HEK293 (cell line): ENCODE results near the gene CD93.

Source experiments
- GLIS1 ChIP-seq: fragments of 450-650 bp; formaldehyde crosslinking; IDR thresholded peaks from 2 replicates; pipeline ENCODE4 v1.5.1; 2016; ENCODE audit warnings: missing biosample characterization, missing genetic modification characterization
- GLIS2 ChIP-seq: fragments of 450-650 bp; formaldehyde crosslinking; IDR thresholded peaks from 2 replicates; pipeline ENCODE4 v1.5.1; 2016; ENCODE audit warnings: missing biosample characterization, missing genetic modification characterization
- IKZF3 ChIP-seq: fragments of 450-650 bp; IDR thresholded peaks from 2 replicates; pipeline ENCODE4 v1.5.0; 2018; ENCODE audit warnings: missing biosample characterization, mild to moderate bottlenecking, missing genetic modification characterization, moderate library complexity
- MZF1 ChIP-seq: fragments of 450-650 bp; formaldehyde crosslinking; IDR thresholded peaks from 2 replicates; pipeline ENCODE4 v1.5.1; 2017; ENCODE audit warnings: missing biosample characterization, missing genetic modification characterization, borderline replicate concordance
- TCF7L2 ChIP-seq: IDR thresholded peaks from 2 replicates; pipeline ENCODE4 v1.6.1; 2011; ENCODE audit warnings: low read depth, mild to moderate bottlenecking, inconsistent platforms, low read length, moderate library complexity, borderline replicate concordance
- TRIM28 ChIP-seq: IDR thresholded peaks from 2 replicates; pipeline ENCODE4 v1.6.1; 2011; ENCODE audit warnings: low read length, control low read depth, borderline replicate concordance
- ZBTB21 ChIP-seq: fragments of 450-650 bp; formaldehyde crosslinking; IDR thresholded peaks from 2 replicates; pipeline ENCODE4 v1.5.1; 2017; ENCODE audit warnings: missing biosample characterization, missing genetic modification characterization
- ZBTB8A ChIP-seq: fragments of 450-650 bp; formaldehyde crosslinking; IDR thresholded peaks from 2 replicates; pipeline ENCODE4 v1.5.1; 2016; ENCODE audit warnings: missing biosample characterization, missing genetic modification characterization
- ZNF16 ChIP-seq: fragments of 450-650 bp; formaldehyde crosslinking; IDR thresholded peaks from 2 replicates; pipeline ENCODE4 v1.5.1; 2016; ENCODE audit warnings: low read depth, missing biosample characterization, missing genetic modification characterization
- ZNF175 ChIP-seq: fragments of 450-650 bp; formaldehyde crosslinking; IDR thresholded peaks from 2 replicates; pipeline ENCODE4 v1.5.1; 2016; ENCODE audit warnings: missing biosample characterization, missing genetic modification characterization
- ZNF19 ChIP-seq: fragments of 450-650 bp; formaldehyde crosslinking; IDR thresholded peaks from 2 replicates; pipeline ENCODE4; 2016; ENCODE audit warnings: missing biosample characterization, missing genetic modification characterization, low read depth
- ZNF202 ChIP-seq: fragments of 450-650 bp; formaldehyde crosslinking; IDR thresholded peaks from 2 replicates; pipeline ENCODE4 v1.5.1; 2016; ENCODE audit warnings: missing biosample characterization, missing genetic modification characterization, borderline replicate concordance
- ZNF211 ChIP-seq: fragments of 450-650 bp; formaldehyde crosslinking; IDR thresholded peaks from 2 replicates; pipeline ENCODE4 v1.5.1; 2016; ENCODE audit warnings: low read depth, missing biosample characterization, missing genetic modification characterization
- ZNF239 ChIP-seq: fragments of 450-650 bp; formaldehyde crosslinking; IDR thresholded peaks from 2 replicates; pipeline ENCODE4 v1.5.1; 2016; ENCODE audit warnings: missing biosample characterization, missing genetic modification characterization
- ZNF501 ChIP-seq: fragments of 450-650 bp; formaldehyde crosslinking; IDR thresholded peaks from 2 replicates; pipeline ENCODE4 v1.5.1; 2016; ENCODE audit warnings: missing biosample characterization, missing genetic modification characterization
- ZNF510 ChIP-seq: fragments of 450-650 bp; formaldehyde crosslinking; IDR thresholded peaks from 2 replicates; pipeline ENCODE4 v1.5.1; 2018; ENCODE audit warnings: mild to moderate bottlenecking, missing genetic modification characterization, missing biosample characterization; ENCODE audit not compliant: insufficient replicate concordance
- ZNF629 ChIP-seq: fragments of 450-650 bp; formaldehyde crosslinking; IDR thresholded peaks from 2 replicates; pipeline ENCODE4 v1.5.1; 2017; ENCODE audit warnings: missing biosample characterization, missing genetic modification characterization
- ZNF654 ChIP-seq: fragments of 450-650 bp; formaldehyde crosslinking; IDR thresholded peaks from 2 replicates; pipeline ENCODE4 v1.5.1; 2016; ENCODE audit warnings: low read depth, missing biosample characterization, missing genetic modification characterization
- ZSCAN23 ChIP-seq: fragments of 450-650 bp; formaldehyde crosslinking; IDR thresholded peaks from 2 replicates; pipeline ENCODE4 v1.5.1; 2016; ENCODE audit warnings: missing biosample characterization, missing genetic modification characterization
- TF ChIP-seq, protein P1 (sequence below): fragments of 450-650 bp; formaldehyde crosslinking; IDR thresholded peaks from 2 replicates; pipeline ENCODE4 v1.5.1; 2016; ENCODE audit warnings: missing biosample characterization, missing genetic modification characterization
- TF ChIP-seq, protein P2 (sequence below): sonication (generic); formaldehyde crosslinking; IDR thresholded peaks from 2 replicates; pipeline ENCODE4 v1.8.1; 2022; ENCODE audit warnings: mild to moderate bottlenecking, moderate library complexity, missing genetic modification reagents
- TF ChIP-seq, protein P3 (sequence below): fragments of 450-650 bp; formaldehyde crosslinking; IDR thresholded peaks from 2 replicates; pipeline ENCODE4 v1.5.1; 2017; ENCODE audit warnings: missing biosample characterization, missing genetic modification characterization
- TF ChIP-seq, protein P4 (sequence below): fragments of 450-650 bp; formaldehyde crosslinking; IDR thresholded peaks from 2 replicates; pipeline ENCODE4 v1.5.1; 2016; ENCODE audit warnings: missing biosample characterization, missing genetic modification characterization
- TF ChIP-seq, protein P5 (sequence below): fragments of 450-650 bp; formaldehyde crosslinking; IDR thresholded peaks from 2 replicates; pipeline ENCODE4 v1.5.1; 2016; ENCODE audit warnings: missing biosample characterization, missing genetic modification characterization
- TF ChIP-seq, protein P6 (sequence below): fragments of 450-650 bp; formaldehyde crosslinking; IDR thresholded peaks from 2 replicates; pipeline ENCODE4 v1.5.1; 2016; ENCODE audit warnings: missing biosample characterization, missing genetic modification characterization

Gene CD93

DNA sequence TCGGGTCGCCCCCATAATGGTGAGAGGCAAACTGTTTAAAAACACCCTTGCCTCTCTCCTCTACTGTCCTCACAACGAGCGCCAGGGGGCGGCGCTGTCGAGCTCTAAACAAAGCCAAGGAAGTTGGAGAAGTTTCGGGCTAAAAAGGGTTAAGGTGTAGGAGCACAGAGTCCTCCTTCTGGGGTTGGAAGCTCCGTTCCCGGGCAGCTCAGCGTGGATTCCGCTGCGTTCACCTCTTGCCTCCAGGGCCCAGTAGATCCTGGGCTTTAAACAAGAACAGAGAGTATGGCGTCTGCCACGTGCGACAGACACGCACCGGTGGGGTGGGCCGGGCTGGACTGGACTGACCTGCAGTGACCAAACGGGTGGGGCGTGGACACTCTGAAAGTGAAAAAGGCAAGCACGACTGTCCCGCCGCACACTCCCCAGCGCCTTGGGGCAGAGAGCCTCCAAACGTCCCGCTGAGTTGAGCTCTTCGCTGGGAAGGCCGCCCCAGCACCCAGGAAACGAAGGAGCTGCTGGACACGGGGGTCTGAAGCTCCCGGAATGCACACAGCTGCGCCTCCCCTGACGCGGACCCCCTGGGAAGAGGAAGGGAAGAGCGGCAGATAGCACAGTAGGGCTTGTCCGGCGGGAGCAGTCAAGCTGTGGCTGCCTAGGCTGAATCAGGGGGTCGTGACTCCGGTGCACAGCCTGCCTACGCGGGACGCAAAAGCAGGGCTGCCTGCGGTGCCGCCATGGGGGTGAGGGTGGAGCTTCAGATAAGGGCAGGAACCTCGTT, 35.1 kb downstream of the CD93 start (continued):
- TF ChIP-seq, protein P1, sequence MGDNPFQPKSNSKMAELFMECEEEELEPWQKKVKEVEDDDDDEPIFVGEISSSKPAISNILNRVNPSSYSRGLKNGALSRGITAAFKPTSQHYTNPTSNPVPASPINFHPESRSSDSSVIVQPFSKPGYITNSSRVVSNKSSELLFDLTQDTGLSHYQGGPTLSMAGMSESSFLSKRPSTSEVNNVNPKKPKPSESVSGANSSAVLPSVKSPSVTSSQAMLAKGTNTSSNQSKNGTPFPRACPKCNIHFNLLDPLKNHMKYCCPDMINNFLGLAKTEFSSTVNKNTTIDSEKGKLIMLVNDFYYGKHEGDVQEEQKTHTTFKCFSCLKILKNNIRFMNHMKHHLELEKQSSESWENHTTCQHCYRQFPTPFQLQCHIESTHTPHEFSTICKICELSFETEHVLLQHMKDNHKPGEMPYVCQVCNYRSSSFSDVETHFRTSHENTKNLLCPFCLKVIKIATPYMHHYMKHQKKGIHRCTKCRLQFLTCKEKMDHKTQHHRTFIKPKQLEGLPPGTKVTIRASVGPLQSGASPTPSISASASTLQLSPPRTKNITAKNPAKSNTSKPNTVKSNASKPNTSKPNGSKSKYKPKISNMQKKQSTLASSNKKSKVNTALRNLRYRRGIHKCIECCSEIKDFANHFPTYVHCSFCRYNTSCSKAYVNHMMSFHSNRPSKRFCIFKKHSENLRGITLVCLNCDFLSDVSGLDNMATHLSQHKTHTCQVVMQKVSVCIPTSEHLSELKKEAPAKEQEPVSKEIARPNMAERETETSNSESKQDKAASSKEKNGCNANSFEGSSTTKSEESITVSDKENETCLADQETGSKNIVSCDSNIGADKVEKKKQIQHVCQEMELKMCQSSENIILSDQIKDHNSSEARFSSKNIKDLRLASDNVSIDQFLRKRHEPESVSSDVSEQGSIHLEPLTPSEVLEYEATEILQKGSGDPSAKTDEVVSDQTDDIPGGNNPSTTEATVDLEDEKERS (tag by site-specific recombination), result no peak
- TF ChIP-seq IKZF3 (tag by site-specific recombination) (0 out of 2 replicates have a peak, but pooled peaks have one; percentile 9), ZSCAN23 (tag by site-specific recombination) (no peak), GLIS2 (tag by site-specific recombination) (peak; percentile 70), MZF1 (tag by site-specific recombination) (no peak), ZNF239 (tag by site-specific recombination) (no peak), ZNF501 (no peak), ZBTB21 (tag by site-specific recombination) (no peak), ZNF19 (tag by site-specific recombination) (no peak), ZNF16 (tag by site-specific recombination) (no peak), ZNF629 (tag by site-specific recombination) (0 out of 2 replicates have a peak, but pooled peaks have one; percentile 18), TCF7L2 (no peak), TRIM28 (no peak), ZNF175 (tag by site-specific recombination) (no peak), ZNF510 (tag by site-specific recombination) (no peak), ZNF654 (peak; percentile 58), ZNF202 (tag by site-specific recombination) (no peak), ZBTB8A (tag by site-specific recombination) (0 out of 2 replicates have a peak, but pooled peaks have one; percentile 21), ZNF211 (tag by site-specific recombination) (no peak), GLIS1 (tag by site-specific recombination) (peak; percentile 60; the same call in 1 of the 2 replicates)
- TF ChIP-seq, protein P2, sequence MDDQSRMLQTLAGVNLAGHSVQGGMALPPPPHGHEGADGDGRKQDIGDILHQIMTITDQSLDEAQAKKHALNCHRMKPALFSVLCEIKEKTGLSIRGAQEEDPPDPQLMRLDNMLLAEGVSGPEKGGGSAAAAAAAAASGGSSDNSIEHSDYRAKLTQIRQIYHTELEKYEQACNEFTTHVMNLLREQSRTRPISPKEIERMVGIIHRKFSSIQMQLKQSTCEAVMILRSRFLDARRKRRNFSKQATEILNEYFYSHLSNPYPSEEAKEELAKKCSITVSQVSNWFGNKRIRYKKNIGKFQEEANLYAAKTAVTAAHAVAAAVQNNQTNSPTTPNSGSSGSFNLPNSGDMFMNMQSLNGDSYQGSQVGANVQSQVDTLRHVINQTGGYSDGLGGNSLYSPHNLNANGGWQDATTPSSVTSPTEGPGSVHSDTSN (CRISPR knock-in tag), result no peak
- TF ChIP-seq, protein P3, sequence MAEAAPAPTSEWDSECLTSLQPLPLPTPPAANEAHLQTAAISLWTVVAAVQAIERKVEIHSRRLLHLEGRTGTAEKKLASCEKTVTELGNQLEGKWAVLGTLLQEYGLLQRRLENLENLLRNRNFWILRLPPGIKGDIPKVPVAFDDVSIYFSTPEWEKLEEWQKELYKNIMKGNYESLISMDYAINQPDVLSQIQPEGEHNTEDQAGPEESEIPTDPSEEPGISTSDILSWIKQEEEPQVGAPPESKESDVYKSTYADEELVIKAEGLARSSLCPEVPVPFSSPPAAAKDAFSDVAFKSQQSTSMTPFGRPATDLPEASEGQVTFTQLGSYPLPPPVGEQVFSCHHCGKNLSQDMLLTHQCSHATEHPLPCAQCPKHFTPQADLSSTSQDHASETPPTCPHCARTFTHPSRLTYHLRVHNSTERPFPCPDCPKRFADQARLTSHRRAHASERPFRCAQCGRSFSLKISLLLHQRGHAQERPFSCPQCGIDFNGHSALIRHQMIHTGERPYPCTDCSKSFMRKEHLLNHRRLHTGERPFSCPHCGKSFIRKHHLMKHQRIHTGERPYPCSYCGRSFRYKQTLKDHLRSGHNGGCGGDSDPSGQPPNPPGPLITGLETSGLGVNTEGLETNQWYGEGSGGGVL (tag by site-specific recombination), result no peak
- TF ChIP-seq, protein P4, sequence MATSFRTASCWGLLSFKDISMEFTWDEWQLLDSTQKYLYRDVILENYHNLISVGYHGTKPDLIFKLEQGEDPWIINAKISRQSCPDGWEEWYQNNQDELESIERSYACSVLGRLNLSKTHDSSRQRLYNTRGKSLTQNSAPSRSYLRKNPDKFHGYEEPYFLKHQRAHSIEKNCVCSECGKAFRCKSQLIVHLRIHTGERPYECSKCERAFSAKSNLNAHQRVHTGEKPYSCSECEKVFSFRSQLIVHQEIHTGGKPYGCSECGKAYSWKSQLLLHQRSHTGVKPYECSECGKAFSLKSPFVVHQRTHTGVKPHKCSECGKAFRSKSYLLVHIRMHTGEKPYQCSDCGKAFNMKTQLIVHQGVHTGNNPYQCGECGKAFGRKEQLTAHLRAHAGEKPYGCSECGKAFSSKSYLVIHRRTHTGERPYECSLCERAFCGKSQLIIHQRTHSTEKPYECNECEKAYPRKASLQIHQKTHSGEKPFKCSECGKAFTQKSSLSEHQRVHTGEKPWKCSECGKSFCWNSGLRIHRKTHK (tag by site-specific recombination), result no peak
- TF ChIP-seq, protein P5, sequence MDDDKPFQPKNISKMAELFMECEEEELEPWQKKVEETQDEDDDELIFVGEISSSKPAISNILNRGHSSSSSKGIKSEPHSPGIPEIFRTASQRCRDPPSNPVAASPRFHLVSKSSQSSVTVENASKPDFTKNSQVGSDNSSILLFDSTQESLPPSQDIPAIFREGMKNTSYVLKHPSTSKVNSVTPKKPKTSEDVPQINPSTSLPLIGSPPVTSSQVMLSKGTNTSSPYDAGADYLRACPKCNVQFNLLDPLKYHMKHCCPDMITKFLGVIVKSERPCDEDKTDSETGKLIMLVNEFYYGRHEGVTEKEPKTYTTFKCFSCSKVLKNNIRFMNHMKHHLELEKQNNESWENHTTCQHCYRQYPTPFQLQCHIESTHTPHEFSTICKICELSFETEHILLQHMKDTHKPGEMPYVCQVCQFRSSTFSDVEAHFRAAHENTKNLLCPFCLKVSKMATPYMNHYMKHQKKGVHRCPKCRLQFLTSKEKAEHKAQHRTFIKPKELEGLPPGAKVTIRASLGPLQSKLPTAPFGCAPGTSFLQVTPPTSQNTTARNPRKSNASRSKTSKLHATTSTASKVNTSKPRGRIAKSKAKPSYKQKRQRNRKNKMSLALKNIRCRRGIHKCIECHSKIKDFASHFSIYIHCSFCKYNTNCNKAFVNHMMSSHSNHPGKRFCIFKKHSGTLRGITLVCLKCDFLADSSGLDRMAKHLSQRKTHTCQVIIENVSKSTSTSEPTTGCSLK (tag by site-specific recombination), result no peak
- TF ChIP-seq, protein P6, sequence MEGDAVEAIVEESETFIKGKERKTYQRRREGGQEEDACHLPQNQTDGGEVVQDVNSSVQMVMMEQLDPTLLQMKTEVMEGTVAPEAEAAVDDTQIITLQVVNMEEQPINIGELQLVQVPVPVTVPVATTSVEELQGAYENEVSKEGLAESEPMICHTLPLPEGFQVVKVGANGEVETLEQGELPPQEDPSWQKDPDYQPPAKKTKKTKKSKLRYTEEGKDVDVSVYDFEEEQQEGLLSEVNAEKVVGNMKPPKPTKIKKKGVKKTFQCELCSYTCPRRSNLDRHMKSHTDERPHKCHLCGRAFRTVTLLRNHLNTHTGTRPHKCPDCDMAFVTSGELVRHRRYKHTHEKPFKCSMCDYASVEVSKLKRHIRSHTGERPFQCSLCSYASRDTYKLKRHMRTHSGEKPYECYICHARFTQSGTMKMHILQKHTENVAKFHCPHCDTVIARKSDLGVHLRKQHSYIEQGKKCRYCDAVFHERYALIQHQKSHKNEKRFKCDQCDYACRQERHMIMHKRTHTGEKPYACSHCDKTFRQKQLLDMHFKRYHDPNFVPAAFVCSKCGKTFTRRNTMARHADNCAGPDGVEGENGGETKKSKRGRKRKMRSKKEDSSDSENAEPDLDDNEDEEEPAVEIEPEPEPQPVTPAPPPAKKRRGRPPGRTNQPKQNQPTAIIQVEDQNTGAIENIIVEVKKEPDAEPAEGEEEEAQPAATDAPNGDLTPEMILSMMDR (tag by site-specific recombination), result peak; percentile 39
